ENCODE measurements around the gene IL25. TPM values are rescaled to one million over a fixed set of nuclear protein-coding genes. Genes with fewer than 3 reads are reported as not detected.

The IL25 gene
- total RNA-seq, 2 experiments from 2014 or later: not detected

DNA sequence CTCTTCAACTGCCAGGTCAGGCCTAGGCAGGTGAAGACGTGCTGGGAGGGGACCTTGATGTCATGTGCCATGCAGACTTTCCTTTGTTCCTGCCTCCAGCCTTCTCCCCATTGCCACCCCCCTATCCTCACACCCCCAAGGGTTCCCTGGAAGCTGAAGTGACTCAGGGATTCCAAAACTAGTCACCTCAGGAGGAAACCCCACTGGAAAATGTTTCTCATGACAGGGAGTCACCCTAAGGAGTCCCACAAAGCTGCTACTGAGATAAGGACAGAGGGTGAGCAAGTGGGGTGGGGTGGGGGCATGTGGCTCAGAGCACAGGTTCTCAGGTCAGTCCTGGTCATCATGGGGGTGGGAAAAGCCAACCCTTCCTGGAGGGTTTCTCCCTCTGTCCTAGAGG lies 2.4 kb upstream of the IL25 start:
- Mint-ChIP-seq H3K4me1 (peaks cover 7% of the 10 kb centered on the region), H3K36me3 (no peaks in the 10 kb centered on the region), H3K9me3 (ENCODE audit: low read depth) (no peaks in the 10 kb centered on the region), H3K27me3 (peaks cover 24% of the 10 kb centered on the region), H3K27ac (no peak overlapping the region), H3K4me3 (no peak overlapping the region)
- CTCF ChIA-PET: interaction anchor here (1.3 to 3.4 kb wide), 3 partner anchors 10 to 249 kb away, joined by 4 to 24 read pairs (median 7); no protein-coding TSS in a partner anchor
- ATAC-seq (no peak), DNase-seq (no peak)

GRCh38 chr14:23371865-23372264 lies 744 bp upstream of the IL25 start:
- H3K27ac Mint-ChIP-seq: no peak overlapping the region
- H3K4me1 Mint-ChIP-seq: peaks cover 7% of the 10 kb centered on the region
- no peak overlapping the region for H3K4me3 Mint-ChIP-seq
- H3K9me3 Mint-ChIP-seq (ENCODE audit: low read depth): no peaks in the 10 kb centered on the region
- CTCF ChIA-PET: no interaction called here
- peaks cover 17% of the 10 kb centered on the region for H3K27me3 Mint-ChIP-seq
- no peaks in the 10 kb centered on the region for H3K36me3 Mint-ChIP-seq
- ATAC-seq (peak; percentile 20), DNase-seq (no peak)

GRCh38 chr14:23373041-23373440 lies 432 bp downstream of the IL25 start:
- Mint-ChIP-seq H3K27me3 (peaks cover 6% of the 10 kb centered on the region), H3K4me3 (no peak overlapping the region), H3K4me1 (peaks cover 11% of the 10 kb centered on the region), H3K9me3 (ENCODE audit: low read depth) (no peaks in the 10 kb centered on the region), H3K36me3 (no peaks in the 10 kb centered on the region), H3K27ac (no peak overlapping the region)
- CTCF ChIA-PET: interaction anchor here (1.2 kb wide), 1 partner anchor 296 kb away, joined by 3 read pairs; no protein-coding TSS in a partner anchor
- DNase-seq (no peak), ATAC-seq (no peak)

GRCh38 chr14:23375527-23376251 lies 3.1 kb downstream of the IL25 start:
- peaks cover 16% of the 10 kb centered on the region for H3K4me1 Mint-ChIP-seq
- no peak overlapping the region for H3K4me3 Mint-ChIP-seq
- CTCF ChIA-PET: interaction anchor here (1.4 kb wide), 1 partner anchor 48 kb away, joined by 5 read pairs; no protein-coding TSS in a partner anchor
- H3K9me3 Mint-ChIP-seq (ENCODE audit: low read depth): no peaks in the 10 kb centered on the region
- no peak overlapping the region for H3K27ac Mint-ChIP-seq
- ATAC-seq (no peak), DNase-seq (no peak)
- H3K27me3 Mint-ChIP-seq: peaks cover 2% of the 10 kb centered on the region
- H3K36me3 Mint-ChIP-seq: no peaks in the 10 kb centered on the region

DNA sequence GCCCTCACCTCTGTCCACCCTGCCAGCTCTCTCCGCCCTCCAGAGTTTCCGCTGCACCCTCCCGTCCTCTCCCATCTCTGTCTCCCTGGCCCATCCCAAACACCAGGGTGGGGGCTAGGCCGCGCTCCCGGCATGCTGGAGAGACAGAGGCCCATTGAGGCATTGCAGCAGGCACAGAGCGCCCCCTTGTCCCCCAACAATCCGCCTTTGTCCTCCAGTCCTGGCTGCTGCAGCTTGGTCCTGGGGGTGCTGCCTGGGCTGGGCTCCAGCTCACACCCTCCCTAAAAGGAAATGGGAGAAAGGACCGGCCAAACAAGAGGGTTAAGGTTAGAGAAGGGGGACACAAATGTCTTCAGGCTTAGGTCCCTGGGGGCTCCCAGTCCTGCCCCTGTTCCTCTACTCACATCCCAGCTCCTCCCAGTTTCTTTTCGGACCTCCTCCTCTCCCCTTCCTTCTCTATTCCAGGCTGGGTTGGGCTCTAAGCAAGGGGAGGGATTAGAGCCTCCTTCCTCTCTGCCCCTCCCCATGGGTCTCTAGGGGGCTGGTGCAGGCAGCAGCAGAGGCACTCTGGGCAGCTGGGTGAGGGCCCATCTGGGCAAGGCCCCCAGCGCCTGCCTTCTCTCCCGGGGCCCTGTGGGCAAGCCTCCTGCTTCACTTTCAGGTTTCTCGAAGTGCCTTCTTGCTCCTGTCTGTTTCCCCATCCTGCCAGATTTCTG lies 4.0 kb downstream of the IL25 start, which contains the start of gene CMTM5:
Gene CMTM5 (plus strand): TSS at position 565 of the 716 bp plus-strand sequence. CDS start 206 bp downstream, outside the sequence.
- Mint-ChIP-seq H3K9me3 (ENCODE audit: low read depth) (no peaks in the 10 kb centered on the region), H3K4me1 (peaks cover 13% of the 10 kb centered on the region), H3K27ac (no peak within 1 kb of the TSS), H3K36me3 (no peaks in the 10 kb centered on the region), H3K4me3 (no peak within 1 kb of the TSS), H3K27me3 (peaks cover 4% of the 10 kb centered on the region)
- no peak for DNase-seq
- no peak for ATAC-seq
- CTCF ChIA-PET: interaction anchor here (1.3 to 1.4 kb wide), 2 partner anchors 9 to 49 kb away, joined by 3 to 5 read pairs; no protein-coding TSS in a partner anchor

- CTCF ChIA-PET: interaction anchor here (1.3 kb wide), 1 partner anchor 10 kb away, joined by 3 read pairs; no protein-coding TSS in a partner anchor
- H3K4me3 Mint-ChIP-seq: no peak overlapping the region
- DNase-seq (no peak), ATAC-seq (no peak)
- peaks cover 7% of the 10 kb centered on the region for H3K27me3 Mint-ChIP-seq
- no peak overlapping the region for H3K27ac Mint-ChIP-seq
- H3K36me3 Mint-ChIP-seq: no peaks in the 10 kb centered on the region
- H3K9me3 Mint-ChIP-seq (ENCODE audit: low read depth): no peaks in the 10 kb centered on the region
- peaks cover 10% of the 10 kb centered on the region for H3K4me1 Mint-ChIP-seq
These were observed 4.6 kb downstream of the IL25 start for GRCh38 chr14:23377198-23377550.

- Mint-ChIP-seq H3K27ac (no peak overlapping the region), H3K4me3 (no peak overlapping the region), H3K27me3 (peaks cover 7% of the 10 kb centered on the region), H3K36me3 (no peaks in the 10 kb centered on the region), H3K9me3 (ENCODE audit: low read depth) (no peaks in the 10 kb centered on the region), H3K4me1 (peaks cover 8% of the 10 kb centered on the region)
- DNase-seq (no peak), ATAC-seq (no peak)
- CTCF ChIA-PET: interaction anchor here (1.3 to 2.8 kb wide), 2 partner anchors 10 to 256 kb away, joined by 3 to 21 read pairs; no protein-coding TSS in a partner anchor
These were observed 5.3 kb downstream of the IL25 start for GRCh38 chr14:23377573-23378563.

DNA sequence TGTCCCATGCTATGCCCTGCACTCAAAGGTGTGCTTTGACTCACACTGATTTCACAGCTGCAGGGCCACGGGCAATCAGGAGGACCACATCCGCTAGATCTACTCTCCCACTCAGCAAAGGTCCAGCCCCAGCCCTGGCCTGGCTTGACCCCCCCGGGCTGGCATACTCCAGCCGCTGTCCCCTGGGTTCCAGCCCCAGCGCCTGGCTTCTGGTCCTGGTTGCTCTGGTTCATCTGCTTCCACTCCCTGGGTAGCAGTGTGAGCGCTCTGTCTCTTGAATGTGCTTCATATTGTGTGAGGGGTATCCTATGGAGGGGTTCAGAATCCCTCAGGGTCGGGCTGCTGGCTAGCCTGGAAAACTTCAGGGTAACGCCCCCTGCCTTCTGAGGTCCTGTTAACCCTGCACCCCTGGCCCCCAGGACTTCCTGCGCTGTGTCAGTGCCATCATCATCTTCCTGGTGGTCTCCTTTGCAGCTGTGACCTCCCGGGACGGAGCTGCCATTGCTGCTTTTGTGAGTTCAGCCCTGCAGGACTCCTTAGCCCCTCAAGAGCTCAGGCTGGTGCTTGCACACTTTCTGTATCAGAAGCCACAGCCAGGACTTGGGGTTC lies 6.1 kb downstream of the IL25 start:
- no peak overlapping the region for H3K27ac Mint-ChIP-seq
- no peaks in the 10 kb centered on the region for H3K9me3 Mint-ChIP-seq (ENCODE audit: low read depth)
- no peaks in the 10 kb centered on the region for H3K36me3 Mint-ChIP-seq
- H3K27me3 Mint-ChIP-seq: peaks cover 7% of the 10 kb centered on the region
- CTCF ChIA-PET: interaction anchor here (1.0 to 3.9 kb wide), 10 partner anchors 10 to 308 kb away, joined by 3 to 37 read pairs (median 8); partner anchors contain the start of gene PABPN1
- no peak overlapping the region for H3K4me3 Mint-ChIP-seq
- H3K4me1 Mint-ChIP-seq: peaks cover 8% of the 10 kb centered on the region
- DNase-seq (no peak), ATAC-seq (no peak)

DNA sequence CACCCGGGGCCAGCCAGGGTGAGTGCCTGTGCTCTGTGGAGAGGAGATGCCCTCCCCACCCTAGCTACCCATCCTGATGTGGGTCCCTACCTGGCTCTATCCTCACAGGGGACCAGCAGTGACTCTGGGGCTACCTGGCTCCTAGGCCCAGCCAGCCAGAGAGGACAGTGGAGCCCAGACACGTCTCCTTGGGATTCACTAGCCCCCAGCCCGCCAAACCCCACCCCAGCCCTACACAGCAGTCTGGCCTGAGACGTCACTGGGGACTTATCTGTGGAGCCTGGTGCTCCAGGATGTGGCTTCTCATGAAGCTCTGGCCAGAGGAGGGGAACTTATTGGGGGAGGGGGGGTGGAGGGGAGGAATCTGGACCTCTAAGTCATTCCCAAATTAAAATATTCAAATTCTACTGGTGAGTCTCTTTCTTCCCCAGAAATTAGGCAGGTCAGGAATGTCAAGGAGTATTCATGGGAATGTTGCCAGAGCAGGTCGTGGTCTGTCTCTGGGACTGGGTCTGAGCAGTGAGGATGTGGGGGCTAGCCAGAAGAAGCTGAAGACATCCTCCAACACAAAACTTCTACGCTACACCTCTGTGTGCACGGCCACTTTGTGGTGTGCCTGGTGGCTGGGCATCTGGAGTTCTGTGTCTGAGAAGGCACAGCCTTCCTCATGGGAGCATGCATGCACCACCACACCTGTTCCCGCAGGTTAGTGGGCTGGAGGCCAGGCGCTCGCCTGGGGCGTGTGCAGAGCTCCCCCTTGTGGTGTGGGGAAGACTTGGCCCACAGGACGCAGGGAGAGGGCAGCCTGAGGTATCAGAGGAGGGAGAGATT lies 7.0 kb downstream of the IL25 start:
- no peaks in the 10 kb centered on the region for H3K9me3 Mint-ChIP-seq (ENCODE audit: low read depth)
- no peaks in the 10 kb centered on the region for H3K36me3 Mint-ChIP-seq
- no peak overlapping the region for H3K27ac Mint-ChIP-seq
- peaks cover 7% of the 10 kb centered on the region for H3K27me3 Mint-ChIP-seq
- no peak overlapping the region for H3K4me3 Mint-ChIP-seq
- peak; percentile 86 for ATAC-seq
- CTCF ChIA-PET: interaction anchor here (0.6 to 3.9 kb wide), 43 partner anchors 9 to 808 kb away, joined by 3 to 37 read pairs (median 4); partner anchors contain the start of genes CEBPE, HOMEZ, PABPN1 and PPP1R3E
- peak; percentile 71 for DNase-seq
- H3K4me1 Mint-ChIP-seq: peaks cover 8% of the 10 kb centered on the region

- ATAC-seq (no peak), DNase-seq (no peak)
- H3K27ac Mint-ChIP-seq: no peak overlapping the region
- H3K9me3 Mint-ChIP-seq (ENCODE audit: low read depth): no peaks in the 10 kb centered on the region
- CTCF ChIA-PET: interaction anchor here (0.6 to 3.9 kb wide), 42 partner anchors 8 to 809 kb away, joined by 3 to 37 read pairs (median 4); partner anchors contain the start of genes CEBPE, HOMEZ, PABPN1 and PPP1R3E
- H3K4me1 Mint-ChIP-seq: peaks cover 8% of the 10 kb centered on the region
- peaks cover 7% of the 10 kb centered on the region for H3K27me3 Mint-ChIP-seq
- H3K36me3 Mint-ChIP-seq: no peaks in the 10 kb centered on the region
- H3K4me3 Mint-ChIP-seq: no peak overlapping the region
These were observed 7.7 kb downstream of the IL25 start for GRCh38 chr14:23380197-23380914.

DNA sequence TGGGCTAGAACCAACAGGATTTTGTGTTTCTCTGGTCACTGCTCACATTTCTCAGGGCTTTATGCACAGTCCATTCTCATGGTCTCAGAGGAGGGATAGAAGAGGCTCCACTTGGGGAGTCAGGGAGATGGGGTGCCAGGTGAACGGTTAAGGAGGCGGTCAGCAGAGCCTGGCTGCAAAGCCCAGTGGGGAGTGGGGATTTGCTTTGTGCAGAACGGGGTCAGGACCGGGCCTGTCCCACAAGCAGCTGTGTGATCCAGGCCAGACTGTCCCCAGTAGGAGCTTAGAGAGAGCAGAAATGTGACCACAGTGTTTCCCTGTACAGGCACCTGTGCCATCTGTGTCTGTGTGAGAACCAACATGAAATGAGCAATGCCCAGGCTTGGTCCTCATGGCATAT lies 8.4 kb downstream of the IL25 start:
- H3K36me3 Mint-ChIP-seq: no peaks in the 10 kb centered on the region
- CTCF ChIA-PET: interaction anchor here (1.0 to 3.9 kb wide), 21 partner anchors 7 to 312 kb away, joined by 3 to 37 read pairs (median 5); partner anchors contain the start of genes PABPN1 and SLC22A17
- H3K4me3 Mint-ChIP-seq: no peak overlapping the region
- DNase-seq (no peak), ATAC-seq (no peak)
- no peak overlapping the region for H3K27ac Mint-ChIP-seq
- H3K4me1 Mint-ChIP-seq: peaks cover 8% of the 10 kb centered on the region
- H3K27me3 Mint-ChIP-seq: peaks cover 7% of the 10 kb centered on the region
- no peaks in the 10 kb centered on the region for H3K9me3 Mint-ChIP-seq (ENCODE audit: low read depth)

Measured in activated CD8-positive, alpha-beta memory T cell treated with anti-CD3 and anti-CD28 coated beads, Interleukin-2, amount 10 ng/mL, durations not matched to agents 7 days and 5 days (primary cell).